ENCODE data around the gene MAEA. TPM values are rescaled to one million over a fixed set of nuclear protein-coding genes. Genes with fewer than 3 reads are reported as not detected.
A peak's percentile ranks its signal among the peaks of the same experiment; 100 is the strongest.

MAEA gene
- total and polyA plus RNA-seq, 10 of the 15 experiments (the other 5 are each of a cell fraction or from before 2014, with no cell fraction given) = 3.6 to 67.1 (median 54.6) TPM

DNA sequence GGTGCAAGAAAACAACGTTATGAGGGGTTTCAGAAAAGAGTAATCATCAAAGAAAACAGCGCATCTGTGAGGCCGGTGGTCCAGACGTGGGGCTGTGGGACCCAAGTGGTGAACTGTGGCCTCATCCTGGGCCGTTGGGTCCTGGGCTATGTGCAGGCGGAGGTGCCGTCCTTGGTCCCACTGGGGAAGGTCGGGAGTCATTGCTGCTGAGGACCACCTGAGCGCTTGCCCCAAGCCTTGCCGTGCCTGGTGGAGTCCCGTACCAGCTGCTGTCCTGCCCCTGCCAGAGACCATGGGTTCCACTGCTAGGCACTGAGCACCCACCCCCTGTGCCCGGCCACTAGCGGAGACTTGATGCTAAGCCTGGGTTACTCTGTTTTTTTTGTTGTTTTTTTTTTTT is 31.8 kb downstream of the MAEA start:
- FAIRE-seq = no peak
- RAD21 ChIA-PET (ENCODE audit: unreplicated experiment) = no interaction called here
- BruUV-seq (replicated peaks) = TSS peak; percentile 26

More for the DNA sequence above, 31.8 kb downstream of the MAEA start:
- SMC1A ChIA-PET (ENCODE audit: uncharacterized antibody, unreplicated experiment) = no interaction called here
- no peaks in the 10 kb centered on the region for H3K27me3 ChIP-seq (replicated peaks in 1 of 2; ENCODE audit: control insufficient read depth in 2 of 2, insufficient read depth in 2 of 2, low read length in 1 of 2)
- H3K4me3 ChIP-seq = no peak overlapping the region
- no peak overlapping the region for H3K9ac ChIP-seq (ENCODE audit: control insufficient read depth, insufficient read depth, low read length)
- POLR2A ChIA-PET = no interaction called here
- H3K4me2 ChIP-seq (ENCODE audit: control insufficient read depth, insufficient read depth) = no peak overlapping the region
- TF ChIP-seq MYB (IDR thresholded peaks at IDR 0.05; ENCODE audit: borderline replicate concordance, low read depth, low read length) (no peak), SPI1 (IDR thresholded peaks at IDR 0.05; ENCODE audit: borderline replicate concordance, insufficient read depth, low read depth, low read length) (no peak), MEF2A (IDR thresholded peaks at IDR 0.05; ENCODE audit: insufficient read depth, low read depth, low read length) (no peak), KLF5 (IDR thresholded peaks at IDR 0.05; ENCODE audit: partially characterized antibody) (no peak), USF1 (IDR thresholded peaks at IDR 0.05; ENCODE audit: borderline replicate concordance, extremely low read length, insufficient read depth, low read depth, low read length) (no peak), ZNF207 (IDR thresholded peaks at IDR 0.05; ENCODE audit: borderline replicate concordance) (no peak), IRF3 (IDR thresholded peaks at IDR 0.05) (no peak)
- TF ChIP-seq, protein P1, sequence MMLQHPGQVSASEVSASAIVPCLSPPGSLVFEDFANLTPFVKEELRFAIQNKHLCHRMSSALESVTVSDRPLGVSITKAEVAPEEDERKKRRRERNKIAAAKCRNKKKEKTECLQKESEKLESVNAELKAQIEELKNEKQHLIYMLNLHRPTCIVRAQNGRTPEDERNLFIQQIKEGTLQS (IDR thresholded peaks at IDR 0.05; ENCODE audit: borderline replicate concordance, extremely low read depth, low read depth, low read length) = no peak
- intact Hi-C loops (cut with micrococcal nuclease; ENCODE audit: unreplicated experiment) (no loop called here), in situ Hi-C loops (cut with MboI) (no loop called here)
- 86% methylated on average over 12 of the region's 13 CpGs for WGBS (ENCODE audit: insufficient coverage, insufficient replicate concordance, low lambda C conversion rate, missing lambda C conversion rate)
- DNase-seq (ENCODE audit: low read depth, low spot score) (no peak), ATAC-seq (no peak)
- H3K9me3 ChIP-seq (replicated peaks; ENCODE audit: control insufficient read depth, insufficient read depth, low read length) = no peaks in the 10 kb centered on the region
- CTCF ChIA-PET = no interaction called here
- H3K79me2 ChIP-seq (ENCODE audit: control insufficient read depth, insufficient read depth, low read length) = no peaks in the 10 kb centered on the region
- no peaks in the 10 kb centered on the region for H3K4me1 ChIP-seq (ENCODE audit: control insufficient read depth, insufficient read depth, low read length)
- H2AFZ ChIP-seq (ENCODE audit: control insufficient read depth, low read depth, low read length) = no peak overlapping the region
- no peaks in the 10 kb centered on the region for H4K20me1 ChIP-seq (ENCODE audit: control insufficient read depth, insufficient read depth)
- no peak overlapping the region for H3K27ac ChIP-seq (ENCODE audit: control insufficient read depth, insufficient read depth)
- H3K36me3 ChIP-seq (ENCODE audit: control insufficient read depth in 2 of 2, insufficient read depth in 2 of 2, low read length in 1 of 2) = peaks cover 11 to 30% of the 10 kb centered on the region in 2 experiments; a peak in 3 of 4 replicates

Data from GM12878 (cell line).